Transverse colon (tissue), 4 donors: ENCODE measurements around the gene ZCCHC9. TPM values are rescaled to one million over a fixed set of nuclear protein-coding genes. Genes with fewer than 3 reads are reported as not detected.

Experiments
- DNase-seq: peaks from one replicate; pipeline ENCODE4 v3.0.0-alpha.2; 2019
- H3K27ac ChIP-seq, 4 donors: fragments of 200-600 bp; sonication (generic); 2 replicates each; pipeline ENCODE4 v1.5.1; 2016 to 2018; ENCODE audit warnings: inconsistent platforms in 4 of 4
- H3K27me3 ChIP-seq: fragments of 200-600 bp; sonication (generic); 2 replicates; pipeline ENCODE4 v1.5.1; 2017; ENCODE audit warnings: inconsistent platforms
- H3K36me3 ChIP-seq, 4 donors: fragments of 200-600 bp; sonication (generic); 2 replicates each; pipeline ENCODE4 v1.5.1; 2017 to 2019; ENCODE audit warnings: inconsistent platforms in 4 of 4
- H3K4me1 ChIP-seq, 4 donors: fragments of 200-600 bp; sonication (generic); 2 replicates each; pipeline ENCODE4 v1.5.1; 2017 to 2020; ENCODE audit warnings: inconsistent platforms in 4 of 4
- H3K4me3 ChIP-seq, 4 donors: fragments of 200-600 bp; sonication (generic); 1 replicate in 1 of 4; 2 replicates in 3 of 4; pipeline versions ENCODE4 v1.5.1 to v1.6.1; 2017 to 2019; ENCODE audit warnings: inconsistent platforms in 4 of 4
- H3K9me3 ChIP-seq, 2 donors: fragments of 200-600 bp; sonication (generic); 2 replicates each; pipeline ENCODE4 v1.5.1; 2017 to 2019; ENCODE audit warnings: inconsistent platforms in 2 of 2
- EP300 ChIP-seq: sonication (generic); formaldehyde crosslinking; IDR thresholded peaks from one replicate; pipeline ENCODE4 v1.6.1; 2017; ENCODE audit warnings: antibody characterized with exemption, low read depth
- POLR2A ChIP-seq: fragments of 450-650 bp; IDR thresholded peaks from one replicate; pipeline ENCODE4 v1.6.1; 2016; ENCODE audit warnings: antibody characterized with exemption, mild to moderate bottlenecking, moderate library complexity
- POLR2AphosphoS5 ChIP-seq, 3 donors: sonication (generic); formaldehyde crosslinking; IDR thresholded peaks; one replicate each; pipeline ENCODE4 v1.6.1; 2016; ENCODE audit warnings: antibody characterized with exemption in 3 of 3
- WGBS, 2 donors: methylation state at CpG; one replicate each; pipeline ENCODE4 v1.1.5; 2018; ENCODE audit warnings: low coverage in 1 of 2; 5-methylcytosine and 5-hydroxymethylcytosine counted together
- in situ Hi-C, 4 donors: fragments of 200-750 bp; cut with MboI; loops; one replicate each; pipeline versions ENCODE4 v1.15.0 to v1.15.1; 2017; ENCODE audit warnings: low sequenced_read_pairs in 3 of 4, low pct_ligation_motif_present in 1 of 4, low pct_unique_long_range_greater_than_20kb in 1 of 4
- intact Hi-C: fragments of 100-400 bp; cut with DNase I; formaldehyde crosslinking; loops from one replicate; pipeline ENCODE4 v1.15.1; 2023; ENCODE audit warnings: low total_unique reads
- total RNA-seq, 4 donors: library from RNA; depleted of rRNA; stranded (reverse); fragments of >200 nt; gene quantifications; one replicate each; pipeline ENCODE4 v1.1.0, GENCODE V29; 2016
- TF ChIP-seq, protein P1 (sequence below), 5 experiments: fragments of 200-600 bp in 3 of 5; fragments of 450-650 bp in 2 of 5; sonication (generic) in 3 of 5; IDR thresholded peaks; 1 replicate in 2 of 5; 2 replicates in 3 of 5; pipeline ENCODE4 v1.5.1; 2016 to 2017; ENCODE audit warnings: antibody characterized with exemption in 5 of 5, inconsistent platforms in 3 of 5, mild to moderate bottlenecking in 2 of 5, moderate library complexity in 1 of 5

ZCCHC9 gene, protein sequence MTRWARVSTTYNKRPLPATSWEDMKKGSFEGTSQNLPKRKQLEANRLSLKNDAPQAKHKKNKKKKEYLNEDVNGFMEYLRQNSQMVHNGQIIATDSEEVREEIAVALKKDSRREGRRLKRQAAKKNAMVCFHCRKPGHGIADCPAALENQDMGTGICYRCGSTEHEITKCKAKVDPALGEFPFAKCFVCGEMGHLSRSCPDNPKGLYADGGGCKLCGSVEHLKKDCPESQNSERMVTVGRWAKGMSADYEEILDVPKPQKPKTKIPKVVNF
- total RNA-seq, result 10 to 100 TPM in 3 of 4 donors, 1 to 10 TPM in 1; 9.7 to 30.3 (median 17.0) TPM

DNA sequence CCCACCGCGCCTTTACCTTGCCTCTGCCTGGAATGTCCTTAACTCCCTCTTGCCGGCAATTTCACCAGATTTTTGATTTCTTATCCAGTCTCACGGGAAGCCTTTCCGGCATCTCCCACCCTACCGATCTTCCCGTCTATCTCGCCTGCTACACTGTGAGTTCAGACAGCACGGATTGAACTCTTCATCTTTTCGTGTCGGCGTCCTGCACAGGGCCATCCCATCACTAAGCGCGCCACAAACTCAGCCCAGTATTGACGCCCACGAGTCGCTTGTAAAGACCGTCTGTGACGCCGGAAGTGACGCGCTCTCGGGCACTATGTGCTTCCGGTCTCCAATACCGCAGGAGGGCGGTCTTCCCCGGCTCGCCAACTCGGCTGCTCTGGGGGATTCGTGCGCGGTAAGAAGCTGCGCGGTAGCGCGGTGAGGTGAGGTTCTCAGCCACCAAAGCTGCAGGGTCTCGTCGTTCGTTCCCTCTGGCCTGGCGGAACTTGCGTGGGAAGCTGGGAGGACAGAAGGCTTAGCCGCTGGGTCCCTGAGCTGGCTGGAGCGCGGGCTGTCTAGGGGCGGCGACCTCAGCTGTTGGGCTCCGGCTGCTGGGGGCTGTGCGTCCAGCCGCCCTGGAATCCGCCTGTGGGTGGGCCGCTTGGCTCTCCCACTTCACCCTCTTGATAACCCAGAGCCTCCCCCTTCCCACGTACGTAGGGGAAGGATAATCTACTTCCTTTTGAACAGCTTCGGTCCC, at the start of gene ZCCHC9:
ZCCHC9 (plus strand) TSS at position 317 of the 745 bp plus-strand sequence. CDS start 3,171 bp downstream, outside the sequence.
- peak within 1 kb of the TSS; percentile 89 to 94 (median 92) for H3K27ac ChIP-seq
- intact Hi-C loops, result no loop called here
- no peaks in the 10 kb centered on the region for H3K36me3 ChIP-seq
- peak; percentile 94 for DNase-seq
- H3K4me1 ChIP-seq, result peaks cover 0 to 34% (median 22%) of the 10 kb centered on the region in 4 donors
- no peaks in the 10 kb centered on the region for H3K9me3 ChIP-seq
- in situ Hi-C loops, result no loop called here
- 0 to 1% methylated on average over 14 to 54 of the region's 54 CpGs for WGBS, 2 donors
- peak; percentile 90 to 92 (median 91) for TF ChIP-seq POLR2AphosphoS5 (IDR thresholded peaks at IDR 0.05)
- TF ChIP-seq, protein P1, sequence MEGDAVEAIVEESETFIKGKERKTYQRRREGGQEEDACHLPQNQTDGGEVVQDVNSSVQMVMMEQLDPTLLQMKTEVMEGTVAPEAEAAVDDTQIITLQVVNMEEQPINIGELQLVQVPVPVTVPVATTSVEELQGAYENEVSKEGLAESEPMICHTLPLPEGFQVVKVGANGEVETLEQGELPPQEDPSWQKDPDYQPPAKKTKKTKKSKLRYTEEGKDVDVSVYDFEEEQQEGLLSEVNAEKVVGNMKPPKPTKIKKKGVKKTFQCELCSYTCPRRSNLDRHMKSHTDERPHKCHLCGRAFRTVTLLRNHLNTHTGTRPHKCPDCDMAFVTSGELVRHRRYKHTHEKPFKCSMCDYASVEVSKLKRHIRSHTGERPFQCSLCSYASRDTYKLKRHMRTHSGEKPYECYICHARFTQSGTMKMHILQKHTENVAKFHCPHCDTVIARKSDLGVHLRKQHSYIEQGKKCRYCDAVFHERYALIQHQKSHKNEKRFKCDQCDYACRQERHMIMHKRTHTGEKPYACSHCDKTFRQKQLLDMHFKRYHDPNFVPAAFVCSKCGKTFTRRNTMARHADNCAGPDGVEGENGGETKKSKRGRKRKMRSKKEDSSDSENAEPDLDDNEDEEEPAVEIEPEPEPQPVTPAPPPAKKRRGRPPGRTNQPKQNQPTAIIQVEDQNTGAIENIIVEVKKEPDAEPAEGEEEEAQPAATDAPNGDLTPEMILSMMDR (IDR thresholded peaks at IDR 0.05), result peak in 2 of 5 experiments; percentile 20 to 28
- TF ChIP-seq POLR2A, result peak; percentile 89
- no peak for TF ChIP-seq EP300
- H3K27me3 ChIP-seq, result no peaks in the 10 kb centered on the region
- peak within 1 kb of the TSS; percentile 75 to 90 (median 81) for H3K4me3 ChIP-seq

DNA sequence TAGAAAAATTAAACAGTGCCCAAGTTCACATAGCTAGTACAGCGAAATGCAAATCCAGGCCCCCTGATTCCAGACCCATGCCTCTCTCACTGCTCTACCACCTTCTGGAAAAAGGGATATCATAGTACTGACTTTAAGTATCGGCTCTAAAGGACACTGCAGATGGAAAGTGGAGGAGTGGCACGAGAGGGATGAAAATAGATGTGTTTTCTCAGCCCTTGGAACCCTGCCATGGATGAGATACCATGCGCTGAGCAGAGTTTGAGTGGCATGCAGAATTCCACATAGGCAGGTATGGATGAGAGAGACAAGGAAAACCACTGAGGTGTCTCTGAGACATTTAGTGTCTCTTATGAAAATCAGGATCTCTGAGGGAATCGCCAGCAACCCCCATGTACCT, 49.5 kb upstream of the ZCCHC9 start:
- Histone ChIP-seq H3K27ac (no peak overlapping the region), H3K4me3 (no peak overlapping the region), H3K9me3 (no peaks in the 10 kb centered on the region), H3K4me1 (no peaks in the 10 kb centered on the region), H3K36me3 (no peaks in the 10 kb centered on the region), H3K27me3 (no peaks in the 10 kb centered on the region)
- 69 to 81% methylated on average over 4 to 5 of the region's 5 CpGs for WGBS, 2 donors
- DNase-seq, result no peak
- TF ChIP-seq POLR2A (no peak), EP300 (no peak), POLR2AphosphoS5 (IDR thresholded peaks at IDR 0.05) (no peak)
- TF ChIP-seq, protein P1 (IDR thresholded peaks at IDR 0.05), result no peak
- intact Hi-C loops (no loop called here), in situ Hi-C loops (no loop called here)

DNA sequence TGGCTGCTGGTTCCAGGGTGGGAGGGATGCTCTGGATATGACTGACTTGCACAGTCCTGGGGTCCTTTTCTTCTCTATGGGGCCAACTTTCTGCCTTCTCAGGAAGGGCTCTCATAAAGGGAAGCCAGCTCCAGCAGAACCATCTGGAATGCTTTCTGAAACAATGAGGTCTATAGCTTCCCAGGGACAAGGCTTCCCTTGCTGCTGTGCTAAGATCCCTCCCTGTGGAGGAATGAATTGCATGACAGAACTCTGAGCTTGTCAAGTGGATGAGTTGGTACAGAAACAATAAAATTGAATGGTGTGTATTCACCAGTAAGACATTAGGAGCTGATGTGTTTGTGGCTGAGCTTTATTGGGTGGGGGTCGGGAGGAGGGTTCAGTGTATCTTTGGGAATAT, 48.5 kb upstream of the ZCCHC9 start:
- Histone ChIP-seq H3K36me3 (no peaks in the 10 kb centered on the region), H3K27me3 (no peaks in the 10 kb centered on the region), H3K4me1 (no peaks in the 10 kb centered on the region), H3K4me3 (no peak overlapping the region), H3K27ac (no peak overlapping the region), H3K9me3 (no peaks in the 10 kb centered on the region)
- 90 to 97% methylated on average over 1 of the region's 1 CpG for WGBS, 2 donors
- TF ChIP-seq, protein P1 (IDR thresholded peaks at IDR 0.05), result no peak
- TF ChIP-seq EP300, result no peak
- TF ChIP-seq POLR2AphosphoS5 (IDR thresholded peaks at IDR 0.05), result no peak
- TF ChIP-seq POLR2A, result no peak
- intact Hi-C loops (no loop called here), in situ Hi-C loops (no loop called here)
- DNase-seq, result no peak

DNA sequence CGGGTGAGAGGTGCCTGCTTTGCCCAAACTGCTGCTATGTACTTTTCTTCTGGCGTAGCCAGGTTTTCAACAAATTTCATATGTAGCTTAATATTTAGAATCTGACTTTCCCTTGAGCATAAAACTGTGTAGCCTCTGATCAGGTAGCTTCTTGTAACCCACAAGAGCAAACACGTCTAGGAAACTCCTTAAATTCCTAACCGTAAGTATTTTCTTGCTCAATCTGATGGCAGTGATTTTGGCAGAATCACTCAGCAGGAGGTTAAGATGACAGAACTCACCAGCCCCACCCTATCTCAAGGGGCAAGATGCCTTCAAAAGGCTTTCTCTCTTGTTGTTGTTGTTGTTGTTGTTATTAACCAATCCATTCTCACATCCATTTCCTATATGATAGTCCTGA, 47.5 kb upstream of the ZCCHC9 start:
- Histone ChIP-seq H3K27me3 (no peaks in the 10 kb centered on the region), H3K4me3 (no peak overlapping the region), H3K27ac (no peak overlapping the region), H3K36me3 (no peaks in the 10 kb centered on the region), H3K9me3 (no peaks in the 10 kb centered on the region), H3K4me1 (no peaks in the 10 kb centered on the region)
- TF ChIP-seq POLR2A (no peak), POLR2AphosphoS5 (IDR thresholded peaks at IDR 0.05) (no peak), EP300 (no peak)
- TF ChIP-seq, protein P1 (IDR thresholded peaks at IDR 0.05), result no peak
- WGBS, 2 donors, result 81 to 93% methylated on average over 4 of the region's 4 CpGs
- DNase-seq, result no peak
- in situ Hi-C loops, result no loop called here
- intact Hi-C loops, result no loop called here
